ENCODE results near the gene RPUSD4.

Gene RPUSD4

DNA sequence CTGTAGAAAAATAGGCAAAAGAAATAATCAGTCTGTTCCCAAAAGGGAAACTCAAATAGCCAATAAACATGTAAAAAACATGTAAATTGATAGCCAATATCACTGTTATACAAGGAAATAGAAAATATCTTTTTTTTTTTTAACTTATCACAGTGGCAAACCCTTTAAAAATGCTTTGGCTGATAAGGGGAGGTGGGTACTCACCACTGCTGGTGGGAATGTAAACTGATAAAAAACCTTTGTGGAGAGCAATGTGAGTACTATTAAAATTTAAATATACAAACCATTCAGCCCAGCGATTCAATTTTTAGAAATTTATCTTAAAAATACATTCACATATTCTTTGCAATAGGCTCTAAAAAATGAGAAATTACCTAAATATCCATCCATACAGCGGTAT is 3.6 kb downstream of the RPUSD4 start:
- no peaks in the 10 kb centered on the region for H3K27me3 ChIP-seq (ENCODE audit: control insufficient read depth, insufficient read depth, low read length)
- peaks cover 12% of the 10 kb centered on the region for H3K4me1 ChIP-seq (ENCODE audit: control insufficient read depth, low read depth, low read length)
- peaks cover 65% of the 10 kb centered on the region for H3K36me3 ChIP-seq (ENCODE audit: control insufficient read depth, low read depth, low read length)
- H3K9ac ChIP-seq (ENCODE audit: low read length), result no peak overlapping the region
- no peaks in the 10 kb centered on the region for H3K9me3 ChIP-seq (ENCODE audit: control insufficient read depth, low read depth, low read length)
- H3K27ac ChIP-seq (ENCODE audit: low read length), result no peak overlapping the region
- no peak overlapping the region for H3K4me3 ChIP-seq (ENCODE audit: low read length)

DNA sequence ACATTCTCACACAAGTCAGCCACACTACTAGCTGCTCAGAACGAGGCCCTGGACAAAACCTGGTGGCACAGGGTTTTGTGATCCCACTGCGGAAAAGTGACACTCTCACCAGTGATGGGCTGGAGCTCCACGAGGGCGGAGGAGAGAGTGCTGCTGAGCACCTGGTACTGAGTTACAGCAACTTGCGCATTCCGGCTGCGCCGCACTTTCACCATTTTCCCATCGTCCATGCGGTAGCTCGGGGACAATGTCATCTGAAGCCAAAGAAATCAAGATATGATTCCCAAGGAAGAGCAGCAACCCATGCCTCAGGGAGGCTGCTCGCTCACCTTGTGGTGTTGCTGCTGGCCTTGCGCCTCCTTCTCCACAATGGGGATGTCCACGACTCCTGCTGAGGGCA is 6.1 kb downstream of the RPUSD4 start:
- Histone ChIP-seq H3K4me3 (ENCODE audit: low read length) (no peak overlapping the region), H3K9me3 (ENCODE audit: control insufficient read depth, low read depth, low read length) (no peaks in the 10 kb centered on the region), H3K9ac (ENCODE audit: low read length) (no peak overlapping the region), H3K27me3 (ENCODE audit: control insufficient read depth, insufficient read depth, low read length) (no peaks in the 10 kb centered on the region), H3K27ac (ENCODE audit: low read length) (no peak overlapping the region), H3K36me3 (ENCODE audit: control insufficient read depth, low read depth, low read length) (peaks cover 89% of the 10 kb centered on the region), H3K4me1 (ENCODE audit: control insufficient read depth, low read depth, low read length) (peaks cover 2% of the 10 kb centered on the region)

DNA sequence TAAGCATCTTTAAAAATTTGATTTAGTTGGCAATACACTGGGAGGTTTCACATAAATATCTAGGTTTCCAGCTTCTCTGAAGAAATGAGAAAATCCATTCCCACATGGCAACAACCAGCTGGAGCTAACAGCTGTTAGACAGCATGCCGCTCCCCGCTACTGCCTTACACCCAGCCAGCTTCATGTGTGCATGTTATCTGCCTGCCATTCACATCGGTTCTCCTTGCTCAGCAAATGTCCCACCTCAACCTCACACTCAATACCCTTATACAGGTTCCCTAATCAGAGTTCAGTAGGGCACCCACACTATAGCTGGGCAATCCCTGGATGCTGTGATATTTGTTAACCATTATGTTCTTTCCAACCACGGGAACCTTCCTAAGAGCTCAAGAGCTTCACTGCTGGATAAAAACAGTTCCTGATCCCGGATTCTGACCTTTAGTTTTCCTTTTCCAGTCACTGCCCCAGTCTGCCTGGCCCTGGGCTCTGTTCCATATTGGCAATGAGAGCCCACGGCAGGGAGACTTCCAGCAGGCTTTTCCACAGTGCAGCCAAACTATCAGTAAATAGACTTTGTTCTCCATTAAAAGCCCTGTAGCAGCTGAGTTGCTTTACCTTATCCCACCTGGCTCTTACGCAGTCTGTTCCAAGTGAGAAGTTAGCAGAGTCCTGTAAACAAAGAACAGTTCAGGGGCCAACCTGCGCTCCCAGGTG is 8.6 kb downstream of the RPUSD4 start:
- H3K36me3 ChIP-seq (ENCODE audit: control insufficient read depth, low read depth, low read length), result peaks cover 91% of the 10 kb centered on the region
- no peak overlapping the region for H3K9ac ChIP-seq (ENCODE audit: low read length)
- no peaks in the 10 kb centered on the region for H3K9me3 ChIP-seq (ENCODE audit: control insufficient read depth, low read depth, low read length)
- no peak overlapping the region for H3K27ac ChIP-seq (ENCODE audit: low read length)
- no peaks in the 10 kb centered on the region for H3K27me3 ChIP-seq (ENCODE audit: control insufficient read depth, insufficient read depth, low read length)
- no peaks in the 10 kb centered on the region for H3K4me1 ChIP-seq (ENCODE audit: control insufficient read depth, low read depth, low read length)
- no peak overlapping the region for H3K4me3 ChIP-seq (ENCODE audit: low read length)

DNA sequence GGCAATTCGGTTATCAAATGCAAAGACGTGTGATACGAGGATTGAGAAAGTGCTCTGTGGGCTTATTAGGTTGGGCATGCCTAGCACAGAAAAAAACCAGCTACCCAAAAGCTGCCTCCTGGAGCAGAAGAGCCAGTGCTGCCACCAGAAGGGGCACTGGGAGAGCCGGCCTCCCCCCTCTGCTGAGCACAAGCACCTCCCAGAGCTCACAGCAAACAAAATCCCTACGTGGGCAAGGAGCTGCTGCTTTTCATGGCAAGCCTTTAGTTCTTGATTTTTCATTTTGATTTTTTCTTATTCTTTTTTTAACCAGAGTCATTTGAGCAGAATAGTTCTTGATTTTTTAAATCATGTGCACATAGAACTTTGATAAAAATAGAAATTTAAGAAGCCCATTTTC is 12.8 kb downstream of the RPUSD4 start:
- H3K9ac ChIP-seq (ENCODE audit: low read length), result no peak overlapping the region
- H3K4me3 ChIP-seq (ENCODE audit: low read length), result no peak overlapping the region
- H3K27me3 ChIP-seq (ENCODE audit: control insufficient read depth, insufficient read depth, low read length), result no peaks in the 10 kb centered on the region
- no peaks in the 10 kb centered on the region for H3K4me1 ChIP-seq (ENCODE audit: control insufficient read depth, low read depth, low read length)
- H3K9me3 ChIP-seq (ENCODE audit: control insufficient read depth, low read depth, low read length), result no peaks in the 10 kb centered on the region
- H3K27ac ChIP-seq (ENCODE audit: low read length), result no peak overlapping the region
- peaks cover 67% of the 10 kb centered on the region for H3K36me3 ChIP-seq (ENCODE audit: control insufficient read depth, low read depth, low read length)

DNA sequence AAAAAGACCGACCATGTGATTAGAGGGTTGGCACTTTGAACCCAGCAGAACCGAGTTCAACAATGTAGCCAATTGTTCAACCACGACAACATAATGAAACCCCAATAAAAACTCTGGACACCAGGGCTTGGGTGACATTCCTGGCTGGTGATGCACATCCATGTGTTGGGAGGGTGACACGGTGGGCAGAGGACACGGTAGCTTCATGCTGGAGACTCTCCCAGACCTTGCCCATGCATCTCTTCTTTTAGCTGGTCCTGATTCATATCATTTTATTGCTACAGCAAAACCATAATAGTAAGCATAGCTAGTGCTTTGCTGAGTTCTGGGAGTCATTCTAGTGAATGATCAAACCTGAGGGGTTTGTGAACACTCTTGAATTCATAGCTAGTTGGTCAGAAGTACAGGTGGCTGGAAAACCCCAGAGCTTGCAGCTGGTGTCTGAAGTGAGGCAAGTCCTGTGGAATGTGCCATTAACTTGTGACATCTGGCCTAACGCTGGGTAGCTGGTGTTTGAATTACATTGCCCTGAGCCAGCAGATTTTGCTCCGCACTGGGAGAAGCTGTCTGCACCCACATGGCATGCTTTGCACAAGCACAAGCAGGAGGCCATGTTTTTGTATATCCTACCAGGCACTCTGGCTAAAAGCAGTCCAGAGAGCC is 14.0 kb downstream of the RPUSD4 start:
- no peaks in the 10 kb centered on the region for H3K9me3 ChIP-seq (ENCODE audit: control insufficient read depth, low read depth, low read length)
- no peak overlapping the region for H3K9ac ChIP-seq (ENCODE audit: low read length)
- no peak overlapping the region for H3K27ac ChIP-seq (ENCODE audit: low read length)

GRCh38 chr11:126195119-126195518 is 16.3 kb downstream of the RPUSD4 start:
- Histone ChIP-seq H3K9me3 (ENCODE audit: control insufficient read depth, low read depth, low read length) (no peaks in the 10 kb centered on the region), H3K27me3 (ENCODE audit: control insufficient read depth, insufficient read depth, low read length) (no peaks in the 10 kb centered on the region), H3K4me3 (ENCODE audit: low read length) (no peak overlapping the region), H3K4me1 (ENCODE audit: control insufficient read depth, low read depth, low read length) (no peaks in the 10 kb centered on the region), H3K36me3 (ENCODE audit: control insufficient read depth, low read depth, low read length) (peaks cover 44% of the 10 kb centered on the region), H3K9ac (ENCODE audit: low read length) (no peak overlapping the region), H3K27ac (ENCODE audit: low read length) (no peak overlapping the region)

More for the DNA sequence above, 14.0 kb downstream of the RPUSD4 start:
- Histone ChIP-seq H3K36me3 (ENCODE audit: control insufficient read depth, low read depth, low read length) (peaks cover 60% of the 10 kb centered on the region), H3K4me3 (ENCODE audit: low read length) (no peak overlapping the region), H3K4me1 (ENCODE audit: control insufficient read depth, low read depth, low read length) (no peaks in the 10 kb centered on the region), H3K27me3 (ENCODE audit: control insufficient read depth, insufficient read depth, low read length) (no peaks in the 10 kb centered on the region)

- Histone ChIP-seq H3K4me3 (ENCODE audit: low read length) (no peak overlapping the region), H3K36me3 (ENCODE audit: control insufficient read depth, low read depth, low read length) (peaks cover 37% of the 10 kb centered on the region), H3K4me1 (ENCODE audit: control insufficient read depth, low read depth, low read length) (no peaks in the 10 kb centered on the region), H3K27ac (ENCODE audit: low read length) (no peak overlapping the region), H3K27me3 (ENCODE audit: control insufficient read depth, insufficient read depth, low read length) (no peaks in the 10 kb centered on the region), H3K9ac (ENCODE audit: low read length) (no peak overlapping the region), H3K9me3 (ENCODE audit: control insufficient read depth, low read depth, low read length) (no peaks in the 10 kb centered on the region)
These were observed 17.3 kb downstream of the RPUSD4 start for GRCh38 chr11:126194121-126194543.

GRCh38 chr11:126193038-126193478 is 18.4 kb downstream of the RPUSD4 start:
- no peaks in the 10 kb centered on the region for H3K9me3 ChIP-seq (ENCODE audit: control insufficient read depth, low read depth, low read length)
- no peaks in the 10 kb centered on the region for H3K4me1 ChIP-seq (ENCODE audit: control insufficient read depth, low read depth, low read length)
- no peak overlapping the region for H3K27ac ChIP-seq (ENCODE audit: low read length)
- H3K4me3 ChIP-seq (ENCODE audit: low read length), result no peak overlapping the region
- peaks cover 30% of the 10 kb centered on the region for H3K36me3 ChIP-seq (ENCODE audit: control insufficient read depth, low read depth, low read length)
- H3K27me3 ChIP-seq (ENCODE audit: control insufficient read depth, insufficient read depth, low read length), result no peaks in the 10 kb centered on the region
- no peak overlapping the region for H3K9ac ChIP-seq (ENCODE audit: low read length)

- no peak overlapping the region for H3K4me3 ChIP-seq (ENCODE audit: low read length)
- no peak overlapping the region for H3K9ac ChIP-seq (ENCODE audit: low read length)
- H3K27me3 ChIP-seq (ENCODE audit: control insufficient read depth, insufficient read depth, low read length), result no peaks in the 10 kb centered on the region
- no peak overlapping the region for H3K27ac ChIP-seq (ENCODE audit: low read length)
- no peaks in the 10 kb centered on the region for H3K9me3 ChIP-seq (ENCODE audit: control insufficient read depth, low read depth, low read length)
- no peaks in the 10 kb centered on the region for H3K4me1 ChIP-seq (ENCODE audit: control insufficient read depth, low read depth, low read length)
- peaks cover 23% of the 10 kb centered on the region for H3K36me3 ChIP-seq (ENCODE audit: control insufficient read depth, low read depth, low read length)
These were observed 19.1 kb downstream of the RPUSD4 start for GRCh38 chr11:126192361-126192760.

DNA sequence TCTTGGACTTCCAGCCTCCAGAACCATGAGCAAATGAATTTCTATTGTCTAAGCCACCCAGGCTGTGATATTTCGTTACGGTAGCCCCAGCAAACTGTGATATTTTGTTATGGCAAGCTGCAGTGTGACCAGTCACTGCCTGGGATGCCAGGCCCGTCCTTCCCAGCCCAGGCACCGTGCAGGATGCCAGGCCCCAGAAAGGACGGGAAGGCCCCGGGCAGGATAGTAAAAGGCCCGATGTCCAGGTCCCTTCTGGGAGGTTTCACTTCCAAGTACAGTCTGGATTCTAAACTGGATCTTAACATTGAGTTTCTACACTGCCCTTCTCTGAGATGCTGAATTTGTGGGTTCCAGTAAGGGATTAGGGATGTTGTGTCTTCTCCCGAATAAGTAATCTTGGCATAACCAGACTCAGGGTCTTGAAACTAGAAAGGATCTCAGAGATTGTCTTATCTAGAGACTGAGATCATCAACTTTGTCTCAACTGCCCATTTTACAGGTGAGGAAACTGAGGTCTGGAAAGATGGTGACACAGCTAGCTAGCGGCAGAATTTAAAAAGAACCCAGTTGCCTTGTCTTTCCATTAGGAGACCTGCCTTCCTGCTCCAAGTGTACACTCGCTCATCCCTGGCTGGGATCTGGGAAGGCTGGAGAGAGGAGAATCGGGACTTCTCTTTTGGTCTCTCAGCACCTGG is 19.9 kb downstream of the RPUSD4 start:
- Histone ChIP-seq H3K27ac (ENCODE audit: low read length) (no peak overlapping the region), H3K4me3 (ENCODE audit: low read length) (no peak overlapping the region), H3K4me1 (ENCODE audit: control insufficient read depth, low read depth, low read length) (no peaks in the 10 kb centered on the region), H3K9ac (ENCODE audit: low read length) (no peak overlapping the region), H3K9me3 (ENCODE audit: control insufficient read depth, low read depth, low read length) (no peaks in the 10 kb centered on the region), H3K27me3 (ENCODE audit: control insufficient read depth, insufficient read depth, low read length) (no peaks in the 10 kb centered on the region), H3K36me3 (ENCODE audit: control insufficient read depth, low read depth, low read length) (peaks cover 15% of the 10 kb centered on the region)

DNA sequence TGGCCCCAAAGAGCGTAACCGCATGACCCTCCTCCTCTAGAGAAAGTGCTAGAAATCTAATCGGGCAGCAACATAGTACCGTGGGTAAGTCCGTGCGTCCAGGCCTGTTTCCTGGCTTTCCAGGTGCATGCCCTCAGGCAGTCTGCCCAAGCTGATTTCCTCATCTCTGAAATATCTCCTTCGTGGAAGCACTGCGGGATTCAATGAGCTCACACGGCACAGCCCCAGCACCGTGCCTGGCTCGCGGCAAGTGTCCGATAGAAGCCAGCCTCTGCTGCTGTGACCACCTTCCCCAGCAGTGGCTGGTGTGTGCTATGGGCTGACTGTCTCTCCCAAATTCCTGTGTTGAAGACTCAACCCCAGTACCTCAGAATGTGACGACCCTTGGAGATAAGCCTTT is 20.7 kb downstream of the RPUSD4 start:
- H3K4me1 ChIP-seq (ENCODE audit: control insufficient read depth, low read depth, low read length), result no peaks in the 10 kb centered on the region
- no peak overlapping the region for H3K9ac ChIP-seq (ENCODE audit: low read length)
- H3K27ac ChIP-seq (ENCODE audit: low read length), result no peak overlapping the region
- H3K9me3 ChIP-seq (ENCODE audit: control insufficient read depth, low read depth, low read length), result no peaks in the 10 kb centered on the region
- peaks cover 13% of the 10 kb centered on the region for H3K36me3 ChIP-seq (ENCODE audit: control insufficient read depth, low read depth, low read length)
- H3K27me3 ChIP-seq (ENCODE audit: control insufficient read depth, insufficient read depth, low read length), result no peaks in the 10 kb centered on the region
- H3K4me3 ChIP-seq (ENCODE audit: low read length), result no peak overlapping the region

Data from iPS-18a (cell line).